ENCODE measurements around the gene SLC44A4. TPM values are rescaled to one million over a fixed set of nuclear protein-coding genes. Genes with fewer than 3 reads are reported as not detected.
A peak's percentile ranks its signal among the peaks of the same experiment; 100 is the strongest.
"Not testable (repeated sequence)": the region's sequence is repeated elsewhere in the genome, so short reads cannot be mapped to it uniquely, and the experiment has no call there.

SLC44A4 gene
- total RNA-seq, 1 donor from 2014 or later: 0.94 TPM

DNA sequence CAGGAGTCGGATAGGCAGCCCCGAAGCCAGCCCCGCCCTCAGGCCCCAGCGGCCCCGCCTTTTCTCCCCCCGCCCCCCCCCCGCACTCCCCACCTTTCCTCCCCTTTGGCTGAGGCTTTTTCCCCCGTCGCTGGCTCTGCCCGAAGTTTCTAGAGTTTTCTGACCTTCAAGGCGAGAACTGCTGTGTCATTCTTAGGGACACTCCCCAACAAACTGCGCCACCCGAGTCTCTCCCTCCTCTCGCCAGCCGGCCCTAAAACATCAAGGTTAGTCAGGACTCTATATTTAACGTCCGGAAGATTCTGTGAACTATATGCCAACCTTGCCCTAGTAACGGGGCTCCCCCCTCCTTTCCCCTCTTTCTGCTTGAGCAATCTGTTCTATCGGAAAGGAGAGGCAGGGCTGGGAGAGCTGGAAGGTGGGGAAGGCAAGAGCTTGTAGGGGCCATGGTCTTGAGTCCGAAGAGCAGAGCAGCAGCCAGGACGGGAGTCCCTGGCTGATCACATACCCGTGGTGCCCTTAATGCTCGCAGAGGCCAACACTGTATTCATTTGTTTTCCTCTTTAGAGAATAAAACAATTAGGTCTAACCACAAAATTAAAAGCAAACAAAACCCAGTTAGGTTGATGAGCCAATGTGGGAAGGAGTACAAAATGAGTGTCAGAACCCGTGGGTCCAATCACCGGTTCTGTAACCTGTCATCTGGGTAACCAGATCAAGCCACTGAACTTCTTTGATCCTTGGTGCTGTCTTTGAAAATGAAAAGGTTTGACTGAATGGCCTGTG is 56.6 kb downstream of the SLC44A4 start:
- Mint-ChIP-seq H3K27ac (peak overlapping the region; percentile 96), H3K36me3 (peaks cover 10% of the 10 kb centered on the region), H3K9me3 (peaks cover 4% of the 10 kb centered on the region), H3K27me3 (ENCODE audit: low read depth) (no peaks in the 10 kb centered on the region), H3K4me3 (peak overlapping the region; percentile 78), H3K4me1 (peaks cover 68% of the 10 kb centered on the region)
- DNase-seq (ENCODE audit: low spot score in 2 of 2, unreplicated experiment in 2 of 2): peak in 1 of 2 experiments; percentile 58
- TF ChIP-seq, protein P1, sequence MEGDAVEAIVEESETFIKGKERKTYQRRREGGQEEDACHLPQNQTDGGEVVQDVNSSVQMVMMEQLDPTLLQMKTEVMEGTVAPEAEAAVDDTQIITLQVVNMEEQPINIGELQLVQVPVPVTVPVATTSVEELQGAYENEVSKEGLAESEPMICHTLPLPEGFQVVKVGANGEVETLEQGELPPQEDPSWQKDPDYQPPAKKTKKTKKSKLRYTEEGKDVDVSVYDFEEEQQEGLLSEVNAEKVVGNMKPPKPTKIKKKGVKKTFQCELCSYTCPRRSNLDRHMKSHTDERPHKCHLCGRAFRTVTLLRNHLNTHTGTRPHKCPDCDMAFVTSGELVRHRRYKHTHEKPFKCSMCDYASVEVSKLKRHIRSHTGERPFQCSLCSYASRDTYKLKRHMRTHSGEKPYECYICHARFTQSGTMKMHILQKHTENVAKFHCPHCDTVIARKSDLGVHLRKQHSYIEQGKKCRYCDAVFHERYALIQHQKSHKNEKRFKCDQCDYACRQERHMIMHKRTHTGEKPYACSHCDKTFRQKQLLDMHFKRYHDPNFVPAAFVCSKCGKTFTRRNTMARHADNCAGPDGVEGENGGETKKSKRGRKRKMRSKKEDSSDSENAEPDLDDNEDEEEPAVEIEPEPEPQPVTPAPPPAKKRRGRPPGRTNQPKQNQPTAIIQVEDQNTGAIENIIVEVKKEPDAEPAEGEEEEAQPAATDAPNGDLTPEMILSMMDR (IDR thresholded peaks at IDR 0.05; ENCODE audit: unreplicated experiment): no peak

DNA sequence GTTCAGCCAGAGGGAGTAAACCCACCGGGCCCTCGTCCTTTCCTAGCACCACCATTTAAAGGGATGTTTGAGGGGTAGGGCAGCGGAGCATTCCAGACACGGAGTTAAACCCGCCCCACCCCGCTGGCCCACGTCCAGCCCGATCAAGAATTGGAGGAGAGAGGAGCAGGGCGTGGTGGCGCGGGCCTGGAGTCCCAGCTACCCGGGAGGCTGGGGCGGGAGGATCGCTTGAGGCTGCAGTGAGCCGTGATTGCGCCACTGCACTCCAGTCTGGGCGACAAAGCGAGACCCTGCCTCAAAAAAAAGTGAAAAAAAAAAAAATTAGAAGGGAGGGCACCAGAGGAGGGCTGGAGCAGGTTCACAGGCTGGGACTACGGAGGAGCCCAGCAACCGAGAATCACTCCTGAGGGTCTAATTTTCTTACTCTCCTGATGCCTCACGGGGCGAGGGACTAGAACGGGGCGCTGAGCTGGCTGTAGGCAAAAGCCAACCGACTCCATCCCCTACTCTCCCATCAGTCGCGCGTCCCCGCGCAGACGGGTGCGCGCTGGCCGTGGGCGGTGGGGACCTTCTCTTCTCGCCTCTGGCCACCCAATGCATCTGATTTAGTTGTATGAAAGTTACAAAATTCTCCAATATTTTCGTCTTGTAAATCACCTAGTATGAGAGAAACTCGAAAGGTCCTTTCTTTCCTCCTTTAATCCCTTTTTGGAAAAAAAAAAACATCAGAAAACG is 57.3 kb downstream of the SLC44A4 start:
- TF ChIP-seq, protein P1 (IDR thresholded peaks at IDR 0.05; ENCODE audit: unreplicated experiment): no peak
- peak overlapping the region; percentile 78 for H3K4me3 Mint-ChIP-seq
- peaks cover 61% of the 10 kb centered on the region for H3K4me1 Mint-ChIP-seq
- H3K27me3 Mint-ChIP-seq (ENCODE audit: low read depth): no peaks in the 10 kb centered on the region
- peaks cover 4% of the 10 kb centered on the region for H3K9me3 Mint-ChIP-seq
- DNase-seq (ENCODE audit: low spot score in 2 of 2, unreplicated experiment in 2 of 2): peak in 1 of 2 experiments; percentile 57
- H3K27ac Mint-ChIP-seq: peak overlapping the region; percentile 96
- peaks cover 10% of the 10 kb centered on the region for H3K36me3 Mint-ChIP-seq

DNA sequence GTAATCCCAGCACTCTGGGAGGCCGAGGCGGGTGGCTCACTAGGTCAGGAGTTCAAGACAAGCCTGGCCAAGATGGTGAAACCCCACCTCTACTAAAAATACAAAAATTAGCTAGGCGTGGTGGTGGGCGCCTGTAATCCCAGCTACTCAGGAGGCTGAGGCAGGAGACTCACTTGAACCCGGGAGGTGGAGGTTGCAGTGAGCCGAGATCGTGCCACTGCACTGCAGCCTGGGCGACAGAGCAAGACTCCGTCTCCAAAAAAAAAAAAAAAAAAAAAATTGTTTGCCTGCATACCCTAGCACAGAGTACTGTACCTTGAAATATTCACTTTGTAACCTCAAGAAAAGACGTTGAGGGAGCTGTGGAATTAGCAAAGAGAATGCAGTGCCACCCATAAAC is 58.4 kb downstream of the SLC44A4 start:
- H3K27me3 Mint-ChIP-seq (ENCODE audit: low read depth); H3K27ac Mint-ChIP-seq; DNase-seq (ENCODE audit: low spot score in 2 of 2, unreplicated experiment in 2 of 2); H3K9me3 Mint-ChIP-seq: not testable (repeated sequence)
- peaks cover 53% of the 10 kb centered on the region for H3K4me1 Mint-ChIP-seq
- peaks cover 10% of the 10 kb centered on the region for H3K36me3 Mint-ChIP-seq
- H3K4me3 Mint-ChIP-seq: peak overlapping the region; percentile 78

DNA sequence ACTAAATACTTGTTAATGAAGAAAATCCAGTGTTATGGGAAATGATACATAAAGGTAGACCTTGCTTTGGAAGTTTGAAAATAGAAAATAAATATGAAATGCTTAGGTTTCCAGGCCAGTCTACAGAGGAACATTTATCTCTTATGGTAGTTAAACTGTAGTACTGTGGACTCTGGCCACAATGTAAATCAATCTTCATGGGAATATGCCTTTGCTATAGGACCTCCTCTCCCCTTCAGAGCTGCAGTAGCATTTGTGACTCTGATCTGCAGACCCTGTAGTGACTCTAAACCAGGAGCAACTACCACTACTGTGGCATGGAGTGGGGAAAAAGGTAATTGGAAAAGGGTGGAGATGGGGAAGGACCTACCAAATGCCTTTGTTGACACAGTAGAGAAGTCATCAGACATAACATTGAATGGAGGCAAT is 58.9 kb downstream of the SLC44A4 start:
- peaks cover 10% of the 10 kb centered on the region for H3K36me3 Mint-ChIP-seq
- DNase-seq (ENCODE audit: low spot score in 2 of 2, unreplicated experiment in 2 of 2): no peak
- no peaks in the 10 kb centered on the region for H3K27me3 Mint-ChIP-seq (ENCODE audit: low read depth)
- TF ChIP-seq, protein P1 (IDR thresholded peaks at IDR 0.05; ENCODE audit: unreplicated experiment): no peak
- H3K4me3 Mint-ChIP-seq: peak overlapping the region; percentile 22
- peaks cover 4% of the 10 kb centered on the region for H3K9me3 Mint-ChIP-seq
- H3K27ac Mint-ChIP-seq: peak overlapping the region; percentile 28
- H3K4me1 Mint-ChIP-seq: peaks cover 52% of the 10 kb centered on the region

DNA sequence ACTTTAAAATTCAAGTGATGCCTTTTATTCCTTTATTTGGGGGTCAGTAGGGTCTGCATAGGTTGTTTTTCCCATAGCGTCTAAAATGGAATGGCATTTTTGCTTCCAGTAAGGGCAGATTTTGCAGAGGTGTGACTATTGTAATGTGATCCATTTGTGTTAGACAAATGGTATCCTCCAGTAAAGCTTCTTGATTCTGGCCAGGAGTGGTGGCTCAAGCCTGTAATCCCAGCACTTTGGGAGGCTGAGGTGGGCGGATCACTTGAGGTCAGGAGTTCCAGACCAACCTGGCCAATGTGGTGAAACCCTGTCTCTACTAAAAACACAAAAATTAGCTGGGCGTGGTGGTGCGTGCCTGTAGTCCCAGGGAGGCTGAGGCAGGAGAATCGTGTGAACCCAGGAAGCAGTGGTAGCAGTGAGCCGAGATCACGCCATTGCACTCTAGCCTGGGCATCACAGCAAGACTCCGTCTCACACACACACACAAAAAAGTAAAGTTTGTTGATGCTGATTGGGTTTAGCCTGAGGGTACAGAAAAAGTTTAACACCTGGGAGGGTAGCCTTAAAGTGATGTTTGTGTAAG is 60.8 kb downstream of the SLC44A4 start:
- H3K9me3 Mint-ChIP-seq; DNase-seq (ENCODE audit: low spot score in 2 of 2, unreplicated experiment in 2 of 2); H3K27me3 Mint-ChIP-seq (ENCODE audit: low read depth); H3K27ac Mint-ChIP-seq: not testable (repeated sequence)
- H3K36me3 Mint-ChIP-seq: peaks cover 10% of the 10 kb centered on the region
- peak overlapping the region; percentile 28 for H3K4me3 Mint-ChIP-seq
- H3K4me1 Mint-ChIP-seq: peaks cover 52% of the 10 kb centered on the region

DNA sequence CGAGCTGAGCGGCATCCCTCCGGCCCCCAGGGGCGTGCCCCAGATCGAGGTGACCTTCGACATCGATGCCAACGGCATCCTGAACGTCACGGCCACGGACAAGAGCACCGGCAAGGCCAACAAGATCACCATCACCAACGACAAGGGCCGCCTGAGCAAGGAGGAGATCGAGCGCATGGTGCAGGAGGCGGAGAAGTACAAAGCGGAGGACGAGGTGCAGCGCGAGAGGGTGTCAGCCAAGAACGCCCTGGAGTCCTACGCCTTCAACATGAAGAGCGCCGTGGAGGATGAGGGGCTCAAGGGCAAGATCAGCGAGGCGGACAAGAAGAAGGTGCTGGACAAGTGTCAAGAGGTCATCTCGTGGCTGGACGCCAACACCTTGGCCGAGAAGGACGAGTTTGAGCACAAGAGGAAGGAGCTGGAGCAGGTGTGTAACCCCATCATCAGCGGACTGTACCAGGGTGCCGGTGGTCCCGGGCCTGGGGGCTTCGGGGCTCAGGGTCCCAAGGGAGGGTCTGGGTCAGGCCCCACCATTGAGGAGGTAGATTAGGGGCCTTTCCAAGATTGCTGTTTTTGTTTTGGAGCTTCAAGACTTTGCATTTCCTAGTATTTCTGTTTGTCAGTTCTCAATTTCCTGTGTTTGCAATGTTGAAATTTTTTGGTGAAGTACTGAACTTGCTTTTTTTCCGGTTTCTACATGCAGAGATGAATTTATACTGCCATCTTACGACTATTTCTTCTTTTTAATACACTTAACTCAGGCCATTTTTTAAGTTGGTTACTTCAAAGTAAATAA is 61.5 kb downstream of the SLC44A4 start:
- DNase-seq (ENCODE audit: low spot score in 2 of 2, unreplicated experiment in 2 of 2); H3K27ac Mint-ChIP-seq; H3K9me3 Mint-ChIP-seq; H3K27me3 Mint-ChIP-seq (ENCODE audit: low read depth): not testable (repeated sequence)
- Mint-ChIP-seq H3K4me1 (peaks cover 47% of the 10 kb centered on the region), H3K36me3 (peaks cover 10% of the 10 kb centered on the region), H3K4me3 (peak overlapping the region; percentile 28)
